Neural cell (in vitro differentiated cells): ENCODE data around the gene TFPI. TPM values are rescaled to one million over a fixed set of nuclear protein-coding genes. Genes with fewer than 3 reads are reported as not detected.
"Not testable (repeated sequence)": the region's sequence is repeated elsewhere in the genome, so short reads cannot be mapped to it uniquely, and the experiment has no call there.

ENCODE experiments used
- H2AFZ ChIP-seq: fragments of 200-600, 300-800 bp; sonication (generic), shearing (Covaris generic); 2 replicates; pipeline ENCODE4 v1.6.0; 2014; ENCODE audit warnings: low read depth, mild to moderate bottlenecking, antibody characterized with exemption, low read length, moderate library complexity
- H3F3A ChIP-seq: fragments of 200-600 bp; shearing (Covaris generic); 2 replicates; pipeline ENCODE4 v1.6.1; 2016; ENCODE audit warnings: mild to moderate bottlenecking, moderate library complexity, mixed read lengths, antibody characterized with exemption, low read length; ENCODE audit not compliant: insufficient read depth, poor library complexity, severe bottlenecking
- H3K27ac ChIP-seq: fragments of 200-600, 300-800 bp; sonication (generic), shearing (Covaris generic); 2 replicates; pipeline ENCODE4 v1.5.1; 2014; ENCODE audit warnings: mild to moderate bottlenecking, low read length, moderate library complexity
- H3K27me3 ChIP-seq: fragments of 300-800, 200-600 bp; sonication (generic), shearing (Covaris generic); 2 replicates; pipeline ENCODE4 v1.6.0; 2014; ENCODE audit warnings: mild to moderate bottlenecking, low read depth, low read length, moderate library complexity; ENCODE audit not compliant: insufficient read depth
- H3K36me3 ChIP-seq: fragments of 300-800, 200-600 bp; sonication (generic), shearing (Covaris generic); 2 replicates; pipeline ENCODE4 v1.5.1; 2014; ENCODE audit warnings: mild to moderate bottlenecking, antibody characterized with exemption, low read length, moderate library complexity; ENCODE audit not compliant: insufficient read depth
- H3K4me2 ChIP-seq: fragments of 300-800, 200-600 bp; sonication (generic), shearing (Covaris generic); 2 replicates; pipeline ENCODE4 v1.6.0; 2014; ENCODE audit warnings: mild to moderate bottlenecking, low read length
- H3K4me3 ChIP-seq: fragments of 300-800, 200-600 bp; sonication (generic), shearing (Covaris generic); 2 replicates; pipeline ENCODE4 v1.5.1; 2014; ENCODE audit warnings: mild to moderate bottlenecking, low read length, moderate library complexity
- H3K79me2 ChIP-seq: fragments of 200-600 bp; shearing (Covaris generic); replicated peaks from 2 replicates; pipeline ENCODE4 v1.6.0; 2014; ENCODE audit warnings: mild to moderate bottlenecking, low read length, moderate library complexity; ENCODE audit not compliant: insufficient read depth
- H3K9ac ChIP-seq: fragments of 300-800, 200-600 bp; sonication (generic), shearing (Covaris generic); 2 replicates; pipeline ENCODE4 v1.6.1; 2016; ENCODE audit warnings: mild to moderate bottlenecking, low read length, mixed read lengths
- H3K9me2 ChIP-seq: fragments of 200-600 bp; shearing (Covaris generic); 2 replicates; pipeline ENCODE4 v1.6.1; 2016; ENCODE audit warnings: mild to moderate bottlenecking, low read length, mixed read lengths; ENCODE audit not compliant: insufficient read depth
- H3K9me3 ChIP-seq: fragments of 200-600, 300-800 bp; sonication (generic), shearing (Covaris generic); 2 replicates; pipeline ENCODE4 v1.6.1; 2016; ENCODE audit warnings: mild to moderate bottlenecking, mixed run types, low read length, moderate library complexity, mixed read lengths
- H4K20me1 ChIP-seq: fragments of 200-600 bp; shearing (Covaris generic); 2 replicates; pipeline ENCODE4 v1.6.1; 2016; ENCODE audit warnings: mild to moderate bottlenecking, mixed run types; ENCODE audit not compliant: insufficient read depth
- EP300 ChIP-seq: fragments of 450-650 bp; conservative IDR thresholded peaks from 2 replicates; pipeline ENCODE4 v1.6.1; 2014; ENCODE audit warnings: antibody characterized with exemption, mild to moderate bottlenecking, moderate library complexity; ENCODE audit not compliant: poor library complexity, severe bottlenecking
- EZH2 ChIP-seq: fragments of 200-600, 300-800 bp; shearing (Covaris generic), sonication (generic); IDR thresholded peaks from 2 replicates; pipeline ENCODE4 v1.6.1; 2014; ENCODE audit warnings: antibody characterized with exemption, low read length, borderline replicate concordance, mild to moderate bottlenecking; ENCODE audit not compliant: insufficient read depth, poor library complexity, severe bottlenecking
- MXI1 ChIP-seq: fragments of 450-650 bp; conservative IDR thresholded peaks from 2 replicates; pipeline ENCODE4 v1.6.1; 2014; ENCODE audit warnings: antibody characterized with exemption, mild to moderate bottlenecking; ENCODE audit not compliant: poor library complexity, severe bottlenecking
- POLR2AphosphoS5 ChIP-seq: IDR thresholded peaks from 2 replicates; pipeline ENCODE4 v1.6.1; 2012
- RAD21 ChIP-seq: fragments of 450-650 bp; conservative IDR thresholded peaks from 2 replicates; pipeline ENCODE4 v1.6.1; 2014; ENCODE audit warnings: antibody characterized with exemption, mild to moderate bottlenecking, moderate library complexity
- SMC3 ChIP-seq: fragments of 450-650 bp; conservative IDR thresholded peaks from 2 replicates; pipeline ENCODE4 v1.6.1; 2014; ENCODE audit warnings: antibody characterized with exemption, mild to moderate bottlenecking, moderate library complexity; ENCODE audit not compliant: poor library complexity
- TAF1 ChIP-seq: IDR thresholded peaks from 2 replicates; pipeline ENCODE4 v1.6.1; 2012; ENCODE audit warnings: low read depth
- polyA plus RNA-seq: library from polyadenylated mRNA; depleted of rRNA; stranded (reverse); fragments of >200 nt; gene quantifications from 2 replicates; pipeline ENCODE4 v1.2.3, GENCODE V29; 2014
- TF ChIP-seq, protein P1 (sequence below): fragments of 450-650 bp; IDR thresholded peaks from 2 replicates; pipeline ENCODE4 v1.5.1; 2014; ENCODE audit warnings: antibody characterized with exemption, mild to moderate bottlenecking, moderate library complexity; ENCODE audit not compliant: poor library complexity, severe bottlenecking
- TF ChIP-seq, protein P2 (sequence below): IDR thresholded peaks from 2 replicates; pipeline ENCODE4 v1.6.1; 2012; ENCODE audit warnings: borderline replicate concordance

The TFPI gene
- polyA plus RNA-seq, 1 donor from 2014 or later = 0.51 TPM

DNA sequence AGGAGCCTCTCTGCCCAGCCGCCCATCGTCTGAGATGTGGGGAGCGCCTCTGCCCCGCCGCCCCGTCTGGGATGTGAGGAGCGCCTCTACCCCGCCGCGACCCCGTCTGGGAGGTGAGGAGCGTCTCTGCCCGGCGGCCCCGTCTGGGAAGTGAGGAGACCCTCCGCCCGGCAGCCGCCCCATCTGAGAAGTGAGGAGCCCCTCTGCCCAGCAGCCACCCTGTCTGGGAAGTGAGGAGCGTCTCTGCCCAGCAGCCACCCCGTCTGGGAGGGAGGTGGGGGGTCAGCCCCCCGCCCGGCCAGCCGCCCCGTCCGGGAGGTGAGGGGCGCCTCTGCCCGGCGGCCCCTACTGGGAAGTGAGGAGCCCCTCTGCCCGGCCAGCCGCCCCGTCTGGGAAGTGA, 2.3 kb upstream of the TFPI start:
- not testable (repeated sequence) for H3K79me2 ChIP-seq, H3K27ac ChIP-seq, H3K36me3 ChIP-seq, H3K27me3 ChIP-seq, H3K4me3 ChIP-seq, H2AFZ ChIP-seq, H4K20me1 ChIP-seq, H3F3A ChIP-seq, H3K9ac ChIP-seq, H3K4me2 ChIP-seq, H3K9me3 ChIP-seq, H3K9me2 ChIP-seq

DNA sequence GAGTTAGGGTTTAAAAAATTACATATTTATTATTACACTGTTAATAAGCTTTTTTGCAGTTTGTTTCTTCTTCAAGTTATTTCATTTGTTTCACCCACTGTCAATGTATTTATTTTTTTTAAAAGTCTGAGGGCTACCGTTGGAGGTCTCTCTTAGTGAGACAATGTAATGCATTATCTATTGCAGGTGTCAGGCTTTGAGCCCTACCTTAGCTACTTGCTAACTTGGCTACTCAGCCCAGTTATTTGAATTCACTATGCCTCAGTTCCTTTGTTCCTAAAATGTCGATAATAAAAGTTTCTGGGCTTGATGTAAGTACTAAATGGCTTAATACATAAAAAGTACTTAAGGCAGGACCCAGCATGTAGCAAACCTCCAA, 458 bp upstream of the TFPI start:
- no peak overlapping the region for H3K4me2 ChIP-seq
- TF ChIP-seq EP300 = no peak
- no peak for TF ChIP-seq RAD21
- no peak for TF ChIP-seq POLR2AphosphoS5
- TF ChIP-seq, protein P1, sequence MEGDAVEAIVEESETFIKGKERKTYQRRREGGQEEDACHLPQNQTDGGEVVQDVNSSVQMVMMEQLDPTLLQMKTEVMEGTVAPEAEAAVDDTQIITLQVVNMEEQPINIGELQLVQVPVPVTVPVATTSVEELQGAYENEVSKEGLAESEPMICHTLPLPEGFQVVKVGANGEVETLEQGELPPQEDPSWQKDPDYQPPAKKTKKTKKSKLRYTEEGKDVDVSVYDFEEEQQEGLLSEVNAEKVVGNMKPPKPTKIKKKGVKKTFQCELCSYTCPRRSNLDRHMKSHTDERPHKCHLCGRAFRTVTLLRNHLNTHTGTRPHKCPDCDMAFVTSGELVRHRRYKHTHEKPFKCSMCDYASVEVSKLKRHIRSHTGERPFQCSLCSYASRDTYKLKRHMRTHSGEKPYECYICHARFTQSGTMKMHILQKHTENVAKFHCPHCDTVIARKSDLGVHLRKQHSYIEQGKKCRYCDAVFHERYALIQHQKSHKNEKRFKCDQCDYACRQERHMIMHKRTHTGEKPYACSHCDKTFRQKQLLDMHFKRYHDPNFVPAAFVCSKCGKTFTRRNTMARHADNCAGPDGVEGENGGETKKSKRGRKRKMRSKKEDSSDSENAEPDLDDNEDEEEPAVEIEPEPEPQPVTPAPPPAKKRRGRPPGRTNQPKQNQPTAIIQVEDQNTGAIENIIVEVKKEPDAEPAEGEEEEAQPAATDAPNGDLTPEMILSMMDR = no peak
- TF ChIP-seq EZH2 = no peak
- TF ChIP-seq, protein P2, sequence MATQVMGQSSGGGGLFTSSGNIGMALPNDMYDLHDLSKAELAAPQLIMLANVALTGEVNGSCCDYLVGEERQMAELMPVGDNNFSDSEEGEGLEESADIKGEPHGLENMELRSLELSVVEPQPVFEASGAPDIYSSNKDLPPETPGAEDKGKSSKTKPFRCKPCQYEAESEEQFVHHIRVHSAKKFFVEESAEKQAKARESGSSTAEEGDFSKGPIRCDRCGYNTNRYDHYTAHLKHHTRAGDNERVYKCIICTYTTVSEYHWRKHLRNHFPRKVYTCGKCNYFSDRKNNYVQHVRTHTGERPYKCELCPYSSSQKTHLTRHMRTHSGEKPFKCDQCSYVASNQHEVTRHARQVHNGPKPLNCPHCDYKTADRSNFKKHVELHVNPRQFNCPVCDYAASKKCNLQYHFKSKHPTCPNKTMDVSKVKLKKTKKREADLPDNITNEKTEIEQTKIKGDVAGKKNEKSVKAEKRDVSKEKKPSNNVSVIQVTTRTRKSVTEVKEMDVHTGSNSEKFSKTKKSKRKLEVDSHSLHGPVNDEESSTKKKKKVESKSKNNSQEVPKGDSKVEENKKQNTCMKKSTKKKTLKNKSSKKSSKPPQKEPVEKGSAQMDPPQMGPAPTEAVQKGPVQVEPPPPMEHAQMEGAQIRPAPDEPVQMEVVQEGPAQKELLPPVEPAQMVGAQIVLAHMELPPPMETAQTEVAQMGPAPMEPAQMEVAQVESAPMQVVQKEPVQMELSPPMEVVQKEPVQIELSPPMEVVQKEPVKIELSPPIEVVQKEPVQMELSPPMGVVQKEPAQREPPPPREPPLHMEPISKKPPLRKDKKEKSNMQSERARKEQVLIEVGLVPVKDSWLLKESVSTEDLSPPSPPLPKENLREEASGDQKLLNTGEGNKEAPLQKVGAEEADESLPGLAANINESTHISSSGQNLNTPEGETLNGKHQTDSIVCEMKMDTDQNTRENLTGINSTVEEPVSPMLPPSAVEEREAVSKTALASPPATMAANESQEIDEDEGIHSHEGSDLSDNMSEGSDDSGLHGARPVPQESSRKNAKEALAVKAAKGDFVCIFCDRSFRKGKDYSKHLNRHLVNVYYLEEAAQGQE = no peak
- TF ChIP-seq TAF1 = no peak
- no peak for TF ChIP-seq SMC3
- TF ChIP-seq MXI1 = no peak
- H3K4me3 ChIP-seq = no peak overlapping the region
- H4K20me1 ChIP-seq = no peaks in the 10 kb centered on the region
- no peaks in the 10 kb centered on the region for H3K79me2 ChIP-seq
- no peaks in the 10 kb centered on the region for H3F3A ChIP-seq
- H3K27me3 ChIP-seq = no peaks in the 10 kb centered on the region
- no peaks in the 10 kb centered on the region for H3K36me3 ChIP-seq
- H3K27ac ChIP-seq = no peak overlapping the region
- no peak overlapping the region for H3K9ac ChIP-seq
- no peak overlapping the region for H2AFZ ChIP-seq
- no peaks in the 10 kb centered on the region for H3K9me2 ChIP-seq
- no peaks in the 10 kb centered on the region for H3K9me3 ChIP-seq
